Medulla oblongata (tissue), 1 donor: ENCODE data around the gene GRAP.
"Not testable (repeated sequence)": the region's sequence is repeated elsewhere in the genome, so short reads cannot be mapped to it uniquely, and the experiment has no call there.

ENCODE experiments used
- DNase-seq: peaks from one replicate; pipeline ENCODE4 v3.0.0-alpha.2; 2015; ENCODE audit errors: extremely low spot score

GRAP gene

GRCh38 chr17:19042369-19042768 lies 4.4 kb downstream of the GRAP start:
- DNase-seq: not testable (repeated sequence)

GRCh38 chr17:19041871-19042270 lies 4.9 kb downstream of the GRAP start:
- DNase-seq: not testable (repeated sequence)

- not testable (repeated sequence) for DNase-seq
Measured at GRCh38 chr17:19040350-19040749, 6.4 kb downstream of the GRAP start.

GRCh38 chr17:19038730-19039129 lies 8.0 kb downstream of the GRAP start:
- not testable (repeated sequence) for DNase-seq

- not testable (repeated sequence) for DNase-seq
Measured at GRCh38 chr17:19038007-19038406, 8.8 kb downstream of the GRAP start.

GRCh38 chr17:19037547-19037946 lies 9.2 kb downstream of the GRAP start:
- not testable (repeated sequence) for DNase-seq

- DNase-seq: not testable (repeated sequence)
Measured at GRCh38 chr17:19036186-19036585, 10.6 kb downstream of the GRAP start.

GRCh38 chr17:19032377-19032988 lies 14.3 kb downstream of the GRAP start:
- DNase-seq: not testable (repeated sequence)

- not testable (repeated sequence) for DNase-seq
Measured at GRCh38 chr17:19031729-19032128, 15.0 kb downstream of the GRAP start.

GRCh38 chr17:19030771-19031449 lies 15.8 kb downstream of the GRAP start:
- not testable (repeated sequence) for DNase-seq

GRCh38 chr17:19029740-19030139 lies 17.0 kb downstream of the GRAP start:
- not testable (repeated sequence) for DNase-seq

GRCh38 chr17:19028671-19029070 lies 18.1 kb downstream of the GRAP start:
- DNase-seq: not testable (repeated sequence)

GRCh38 chr17:19024101-19025078 lies 22.4 kb downstream of the GRAP start:
- no peak for DNase-seq

GRCh38 chr17:19023209-19023999 lies 23.4 kb downstream of the GRAP start:
- no peak for DNase-seq

GRCh38 chr17:19022747-19023146 lies 24.0 kb downstream of the GRAP start:
- DNase-seq: no peak

GRCh38 chr17:19022128-19022527 lies 24.6 kb downstream of the GRAP start:
- no peak for DNase-seq

GRCh38 chr17:19021622-19022083 lies 25.1 kb downstream of the GRAP start:
- DNase-seq: no peak

GRCh38 chr17:19021011-19021621 lies 25.6 kb downstream of the GRAP start:
- not testable (repeated sequence) for DNase-seq

GRCh38 chr17:19020016-19020415 lies 26.7 kb downstream of the GRAP start:
- no peak for DNase-seq

- no peak for DNase-seq
Measured at GRCh38 chr17:19019041-19019941, 27.5 kb downstream of the GRAP start.
